A549 (cell line): ENCODE results near the gene ADORA1.

Experiments
- CTCF ChIP-seq: fragments of >200 bp; sonication (Bioruptor Twin); formaldehyde crosslinking; IDR thresholded peaks from 3 replicates; pipeline ENCODE4 v1.5.1; 2016
- HMGXB4 ChIP-seq: fragments of 250-450 bp; sonication (Bioruptor Pico); IDR thresholded peaks from 2 replicates; pipeline ENCODE4 v1.5.0; 2021; ENCODE audit warnings: mild to moderate bottlenecking, moderate library complexity, borderline replicate concordance
- MAFK ChIP-seq: fragments of 450-650 bp; IDR thresholded peaks from 2 replicates; pipeline ENCODE4 v1.6.1; 2014; ENCODE audit not compliant: partially characterized antibody
- NPAS2 ChIP-seq: fragments of 250-450 bp; sonication (Bioruptor Pico); IDR thresholded peaks from 2 replicates; pipeline ENCODE4 v1.8.0; 2022; ENCODE audit warnings: mild to moderate bottlenecking, moderate library complexity, borderline replicate concordance

GRCh38 chr1:203089651-203090045 is 37.9 kb upstream of the ADORA1 start:
- no peak for TF ChIP-seq CTCF
- TF ChIP-seq MAFK, result no peak
- TF ChIP-seq HMGXB4 (CRISPR knock-in tag), result no peak
- no peak for TF ChIP-seq NPAS2 (CRISPR knock-in tag)
